IMR-90 (cell line): ENCODE data around the gene PLA2G4F. TPM values are rescaled to one million over a fixed set of nuclear protein-coding genes. Genes with fewer than 3 reads are reported as not detected.

Source experiments
- ATAC-seq: fragments of 200-7000 bp; cut with Tn5 transposase; 2 replicates; pipeline ENCODE4 v1.9.1; 2020; ENCODE audit warnings: low read depth, mild to moderate bottlenecking, moderate library complexity
- BruUV-seq: library from RNA; stranded (reverse); fragments of 400-500 nt; replicated peaks from 2 replicates; lab custom pipeline; 2021; lab: Mats Ljungman, UMichigan
- CTCF ChIA-PET: fragments of 300-600 bp; formaldehyde crosslinking; extraction: SDS; loops from one replicate; lab custom pipeline; 2021; ENCODE audit warnings: antibody characterized with exemption; lab: Yijun Ruan, JAX
- POLR2A ChIA-PET: fragments of 300-600 bp; sonication (Branson Sonifier 250); formaldehyde crosslinking; loops from one replicate; lab custom pipeline; 2022; ENCODE audit warnings: antibody characterized with exemption; ENCODE audit not compliant: unreplicated experiment; lab: Charles Lee
- DNase-seq: peaks from one replicate; pipeline ENCODE4 v3.0.0; 2013
- H2AFZ ChIP-seq: replicated peaks from 2 replicates; pipeline ENCODE3; 2013; ENCODE audit warnings: low read length, mild to moderate bottlenecking; ENCODE audit not compliant: poor library complexity
- H2AK5ac ChIP-seq: 2 replicates; pipeline ENCODE4 v1.6.1; 2013; ENCODE audit warnings: low read depth, low read length, inconsistent platforms
- H2AK9ac ChIP-seq: replicated peaks from 2 replicates; pipeline ENCODE3; 2013; ENCODE audit warnings: mild to moderate bottlenecking, low read depth, low read length, moderate library complexity; ENCODE audit not compliant: poor library complexity
- H2BK120ac ChIP-seq: 2 replicates; pipeline ENCODE4 v1.6.1; 2013; ENCODE audit warnings: low read depth, low read length, inconsistent platforms
- H2BK15ac ChIP-seq: 3 replicates; pipeline ENCODE4 v1.6.1; 2013; ENCODE audit warnings: low read depth, low read length, inconsistent platforms
- H2BK20ac ChIP-seq: 2 replicates; pipeline ENCODE4 v1.6.1; 2013; ENCODE audit warnings: low read depth, mild to moderate bottlenecking, inconsistent platforms, low read length, moderate library complexity
- H2BK5ac ChIP-seq: 2 replicates; pipeline ENCODE4 v1.6.1; 2013; ENCODE audit warnings: mild to moderate bottlenecking, low read depth, low read length, inconsistent platforms; ENCODE audit not compliant: poor library complexity, severe bottlenecking
- H3K14ac ChIP-seq: replicated peaks from 2 replicates; pipeline ENCODE4 v1.6.1; 2013; ENCODE audit warnings: low read depth, low read length, inconsistent platforms
- H3K18ac ChIP-seq: 2 replicates; pipeline ENCODE4 v1.6.1; 2013; ENCODE audit warnings: low read depth, low read length, control low read depth
- H3K23ac ChIP-seq: 2 replicates; pipeline ENCODE4 v1.6.1; 2013; ENCODE audit warnings: low read depth, low read length, inconsistent platforms
- H3K27ac ChIP-seq: 2 replicates; pipeline ENCODE4 v1.5.1; 2013; ENCODE audit warnings: mild to moderate bottlenecking, control low read depth, low read length; ENCODE audit not compliant: insufficient read depth
- H3K27me3 ChIP-seq: 2 replicates; pipeline ENCODE4 v1.6.1; 2013; ENCODE audit warnings: low read length; ENCODE audit not compliant: control insufficient read depth, insufficient read depth
- H3K36me3 ChIP-seq: 2 replicates; pipeline ENCODE4 v1.6.1; 2013; ENCODE audit warnings: low read length, mixed read lengths; ENCODE audit not compliant: control insufficient read depth, insufficient read depth
- H3K4ac ChIP-seq: 2 replicates; pipeline ENCODE4 v1.6.1; 2013; ENCODE audit warnings: low read depth, low read length, inconsistent platforms
- H3K4me1 ChIP-seq: 2 replicates; pipeline ENCODE4 v1.6.1; 2013; ENCODE audit warnings: low read length, mixed read lengths; ENCODE audit not compliant: control insufficient read depth, insufficient read depth
- H3K4me2 ChIP-seq: 2 replicates; pipeline ENCODE4 v1.6.1; 2013; ENCODE audit warnings: low read depth, mild to moderate bottlenecking, control low read depth, low read length, moderate library complexity
- H3K4me3 ChIP-seq: 2 replicates; pipeline ENCODE4 v1.5.1; 2013; ENCODE audit warnings: low read depth, mild to moderate bottlenecking, control low read depth, low read length, moderate library complexity; ENCODE audit not compliant: insufficient read depth
- H3K56ac ChIP-seq: 2 replicates; pipeline ENCODE4 v1.6.1; 2013; ENCODE audit warnings: low read length, inconsistent platforms; ENCODE audit not compliant: insufficient read depth; ENCODE audit errors: extremely low read depth
- H3K79me1 ChIP-seq, 2 experiments: 2 replicates each; pipeline ENCODE4 v1.6.1; 2013; ENCODE audit warnings: low read length in 2 of 2, inconsistent platforms in 1 of 2, low read depth in 1 of 2
- H3K9ac ChIP-seq: 2 replicates; pipeline ENCODE4 v1.6.1; 2013; ENCODE audit warnings: low read depth, low read length, control low read depth
- H3K9me1 ChIP-seq: 2 replicates; pipeline ENCODE4 v1.6.1; 2013; ENCODE audit warnings: low read length, inconsistent platforms; ENCODE audit not compliant: insufficient read depth
- H3K9me3 ChIP-seq: 2 replicates; pipeline ENCODE4 v1.6.1; 2013; ENCODE audit warnings: low read length; ENCODE audit not compliant: control insufficient read depth, insufficient read depth
- H4K20me1 ChIP-seq: 2 replicates; pipeline ENCODE4 v1.6.1; 2013; ENCODE audit warnings: low read length, inconsistent platforms; ENCODE audit not compliant: insufficient read depth
- H4K5ac ChIP-seq: 2 replicates; pipeline ENCODE4 v1.6.1; 2013; ENCODE audit warnings: mild to moderate bottlenecking, low read depth, low read length, control low read depth
- H4K8ac ChIP-seq, 2 experiments: 2 replicates each; pipeline ENCODE4 v1.6.1; 2013; ENCODE audit warnings: low read depth in 2 of 2, low read length in 2 of 2, control low read depth in 1 of 2, inconsistent platforms in 1 of 2
- H4K91ac ChIP-seq: 2 replicates; pipeline ENCODE4 v1.6.1; 2013; ENCODE audit warnings: low read depth, low read length, inconsistent platforms; ENCODE audit not compliant: insufficient read depth
- BHLHE40 ChIP-seq: fragments of 150-350 bp; IDR thresholded peaks from 2 replicates; pipeline ENCODE4 v1.6.1; 2016; ENCODE audit warnings: mild to moderate bottlenecking, low read depth, low read length
- CEBPB ChIP-seq: IDR thresholded peaks from 2 replicates; pipeline ENCODE4 v1.6.1; 2012; ENCODE audit warnings: low read depth, low read length, improper control_type of control experiment
- FOS ChIP-seq: fragments of 150-350 bp; IDR thresholded peaks from 2 replicates; pipeline ENCODE4 v1.6.1; 2016; ENCODE audit warnings: low read depth, low read length
- MAFK ChIP-seq: IDR thresholded peaks from 2 replicates; pipeline ENCODE4 v1.6.1; 2012; ENCODE audit warnings: low read depth, low read length, improper control_type of control experiment
- MXI1 ChIP-seq: IDR thresholded peaks from 2 replicates; pipeline ENCODE4 v1.6.1; 2012; ENCODE audit warnings: low read depth, mild to moderate bottlenecking, low read length, moderate library complexity, borderline replicate concordance
- POLR2A ChIP-seq: IDR thresholded peaks from 2 replicates; pipeline ENCODE4 v1.6.1; 2012; ENCODE audit warnings: mild to moderate bottlenecking, low read depth, low read length
- RAD21 ChIP-seq: IDR thresholded peaks from 2 replicates; pipeline ENCODE4 v1.6.1; 2012; ENCODE audit warnings: low read length, improper control_type of control experiment
- RCOR1 ChIP-seq: IDR thresholded peaks from 2 replicates; pipeline ENCODE4 v1.6.1; 2012; ENCODE audit warnings: mild to moderate bottlenecking, low read length, improper control_type of control experiment; ENCODE audit not compliant: insufficient replicate concordance
- SMC3 ChIP-seq: fragments of 150-350 bp; IDR thresholded peaks from 2 replicates; pipeline ENCODE4 v1.6.1; 2016; ENCODE audit warnings: low read depth, mild to moderate bottlenecking, antibody characterized with exemption, low read length, moderate library complexity
- WGBS, 2 experiments: methylation state at CpG; one replicate each; pipeline versions ENCODE4 v1.1.5 to v1.1.7; 2013; ENCODE audit warnings: missing lambda C conversion rate in 2 of 2; ENCODE audit not compliant: insufficient read length in 1 of 2; ENCODE audit errors: extremely low coverage in 2 of 2; 5-methylcytosine and 5-hydroxymethylcytosine counted together
- dilution Hi-C: fragments of 300-500 bp; cut with HindIII; formaldehyde crosslinking; loops from one replicate; pipeline ENCODE4 v1.14.3; 2018; ENCODE audit warnings: low sequenced_read_pairs; ENCODE audit not compliant: unreplicated experiment
- in situ Hi-C: fragments of 300-500 bp; cut with MboI; formaldehyde crosslinking; loops from 3 replicates; pipeline ENCODE4 v1.14.3; 2019; ENCODE audit warnings: low sequenced_read_pairs, inconsistent platforms, mixed read lengths
- intact Hi-C: fragments of 100-400 bp; cut with micrococcal nuclease; formaldehyde crosslinking; loops from 2 replicates; pipeline ENCODE4 v1.10.0; 2022
- polyA plus RNA-seq, 3 experiments: library from polyadenylated mRNA; depleted of rRNA; stranded (reverse); fragments of >200 nt; gene quantifications; 2 replicates each; pipeline ENCODE4 v1.2.3, GENCODE V29; 2012; ENCODE audit warnings: low replicate concordance in 1 of 3
- total RNA-seq: library from RNA; depleted of rRNA; stranded (reverse); fragments of >200 nt; gene quantifications from 2 replicates; pipeline ENCODE4 v1.2.3, GENCODE V29; 2012
- TF ChIP-seq, protein P1 (sequence below): fragments of 150-350 bp; IDR thresholded peaks from 2 replicates; pipeline ENCODE4 v1.6.1; 2016; ENCODE audit warnings: low read depth, mild to moderate bottlenecking, low read length, moderate library complexity, borderline replicate concordance

The PLA2G4F gene
- total and polyA plus RNA-seq, 2 of the 4 experiments (the other 2 are of a cell fraction): not detected

GRCh38 chr15:42108806-42109205, 47.6 kb downstream of the PLA2G4F start:
- Histone ChIP-seq H3K56ac (no peak overlapping the region), H3K79me1 (no peaks in the 10 kb centered on the region), H2AFZ (no peak overlapping the region), H3K4me1 (no peaks in the 10 kb centered on the region), H4K8ac (no peak overlapping the region), H2BK20ac (no peak overlapping the region), H3K9ac (no peak overlapping the region), H2AK9ac (no peak overlapping the region), H3K36me3 (no peaks in the 10 kb centered on the region), H3K4me3 (no peak overlapping the region), H3K4ac (no peak overlapping the region), H3K14ac (no peak overlapping the region), H4K91ac (no peak overlapping the region), H3K27me3 (peaks cover 43% of the 10 kb centered on the region), H2BK5ac (no peak overlapping the region), H3K9me1 (no peaks in the 10 kb centered on the region), H3K4me2 (no peak overlapping the region), H2AK5ac (no peak overlapping the region), H3K18ac (no peak overlapping the region), H4K20me1 (no peaks in the 10 kb centered on the region), H3K27ac (no peak overlapping the region), H4K5ac (no peak overlapping the region), H2BK15ac (no peak overlapping the region), H3K9me3 (peaks cover 3% of the 10 kb centered on the region; the same call in 1 of the 2 replicates), H2BK120ac (no peak overlapping the region), H3K23ac (no peak overlapping the region)
- DNase-seq: no peak
- POLR2A ChIA-PET: no interaction called here
- no peak for ATAC-seq
- BruUV-seq: no TSS peak
- CTCF ChIA-PET: no interaction called here
- 82% methylated on average over 2 of the region's 3 CpGs; no CpG with 5 or more reads in 1 of the 2 experiments for WGBS, 2 experiments
- intact Hi-C loops: no loop called here
- in situ Hi-C loops: no loop called here
- TF ChIP-seq POLR2A (no peak), MXI1 (no peak), MAFK (no peak), SMC3 (no peak), BHLHE40 (no peak), CEBPB (no peak), RCOR1 (no peak), FOS (no peak), RAD21 (no peak)
- TF ChIP-seq, protein P1, sequence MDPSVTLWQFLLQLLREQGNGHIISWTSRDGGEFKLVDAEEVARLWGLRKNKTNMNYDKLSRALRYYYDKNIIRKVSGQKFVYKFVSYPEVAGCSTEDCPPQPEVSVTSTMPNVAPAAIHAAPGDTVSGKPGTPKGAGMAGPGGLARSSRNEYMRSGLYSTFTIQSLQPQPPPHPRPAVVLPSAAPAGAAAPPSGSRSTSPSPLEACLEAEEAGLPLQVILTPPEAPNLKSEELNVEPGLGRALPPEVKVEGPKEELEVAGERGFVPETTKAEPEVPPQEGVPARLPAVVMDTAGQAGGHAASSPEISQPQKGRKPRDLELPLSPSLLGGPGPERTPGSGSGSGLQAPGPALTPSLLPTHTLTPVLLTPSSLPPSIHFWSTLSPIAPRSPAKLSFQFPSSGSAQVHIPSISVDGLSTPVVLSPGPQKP: no peak
- dilution Hi-C loops: no loop called here
